Neural progenitor cell (in vitro differentiated cells): ENCODE results near the gene LYST.

ENCODE experiments used
- EZH2 ChIP-seq: fragments of 200-600 bp; sonication (generic); IDR thresholded peaks from 2 replicates; pipeline ENCODE4 v1.6.1; 2017; ENCODE audit warnings: antibody characterized with exemption, mild to moderate bottlenecking, moderate library complexity
- TF ChIP-seq, protein P1 (sequence below): fragments of 200-600 bp; sonication (generic); IDR thresholded peaks from 2 replicates; pipeline ENCODE4 v1.5.1; 2017; ENCODE audit warnings: antibody characterized with exemption, mild to moderate bottlenecking

- TF ChIP-seq EZH2, result no peak
- TF ChIP-seq, protein P1, sequence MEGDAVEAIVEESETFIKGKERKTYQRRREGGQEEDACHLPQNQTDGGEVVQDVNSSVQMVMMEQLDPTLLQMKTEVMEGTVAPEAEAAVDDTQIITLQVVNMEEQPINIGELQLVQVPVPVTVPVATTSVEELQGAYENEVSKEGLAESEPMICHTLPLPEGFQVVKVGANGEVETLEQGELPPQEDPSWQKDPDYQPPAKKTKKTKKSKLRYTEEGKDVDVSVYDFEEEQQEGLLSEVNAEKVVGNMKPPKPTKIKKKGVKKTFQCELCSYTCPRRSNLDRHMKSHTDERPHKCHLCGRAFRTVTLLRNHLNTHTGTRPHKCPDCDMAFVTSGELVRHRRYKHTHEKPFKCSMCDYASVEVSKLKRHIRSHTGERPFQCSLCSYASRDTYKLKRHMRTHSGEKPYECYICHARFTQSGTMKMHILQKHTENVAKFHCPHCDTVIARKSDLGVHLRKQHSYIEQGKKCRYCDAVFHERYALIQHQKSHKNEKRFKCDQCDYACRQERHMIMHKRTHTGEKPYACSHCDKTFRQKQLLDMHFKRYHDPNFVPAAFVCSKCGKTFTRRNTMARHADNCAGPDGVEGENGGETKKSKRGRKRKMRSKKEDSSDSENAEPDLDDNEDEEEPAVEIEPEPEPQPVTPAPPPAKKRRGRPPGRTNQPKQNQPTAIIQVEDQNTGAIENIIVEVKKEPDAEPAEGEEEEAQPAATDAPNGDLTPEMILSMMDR, result no peak
Measured at GRCh38 chr1:235613602-235614001, 253.1 kb downstream of the LYST start.
